ENCODE measurements around the gene SRSF12.

The SRSF12 gene

DNA sequence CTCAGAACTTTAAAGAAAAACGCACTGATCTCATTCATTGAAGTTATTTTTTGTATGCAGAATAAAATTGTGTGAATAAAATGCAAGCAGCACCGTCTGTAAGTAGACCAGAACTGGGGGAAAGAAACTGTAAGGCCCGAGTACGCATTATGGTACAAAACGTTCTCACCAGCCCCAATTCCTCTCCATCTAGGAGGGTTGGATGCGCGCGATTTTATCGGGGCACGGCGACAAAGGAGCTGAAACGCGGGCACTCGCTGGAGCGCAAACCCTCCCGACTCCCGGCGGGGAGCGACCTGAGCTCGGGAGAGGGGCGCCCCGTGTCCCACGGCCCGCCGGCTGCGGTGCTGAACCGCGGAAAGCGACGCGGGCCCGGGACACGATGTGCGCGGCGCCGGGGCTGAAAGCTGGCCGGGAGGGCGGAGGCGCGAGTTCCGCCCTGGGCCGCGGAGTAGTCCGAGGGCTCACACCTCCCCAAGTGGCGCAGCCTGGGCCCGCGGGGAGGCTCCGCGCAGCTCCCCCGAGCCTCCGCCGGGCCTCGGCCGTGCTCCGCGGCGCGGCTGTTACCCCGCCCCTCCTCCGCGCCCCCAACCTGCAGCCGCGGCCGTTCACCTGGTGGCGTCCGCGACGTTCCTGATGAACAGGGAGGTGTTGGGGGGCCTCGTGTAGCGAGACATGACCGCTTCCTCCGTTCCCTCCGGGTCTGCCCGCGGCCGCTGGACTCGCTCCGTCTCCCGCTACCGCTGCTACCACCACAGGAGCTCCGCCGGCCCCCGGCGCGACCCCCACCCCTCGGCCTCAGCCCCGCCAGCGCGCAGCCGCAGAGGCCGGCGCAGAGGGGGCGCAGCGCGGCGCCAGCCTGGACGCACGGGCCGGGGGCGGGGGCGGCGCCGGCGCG lies at the start of gene SRSF12:
Gene SRSF12, minus strand, starts transcription at position 861 of the 898 bp plus-strand sequence. Its CDS starts 184 bp downstream, at position 677.
- peak; percentile 7 for DNase-seq

DNA sequence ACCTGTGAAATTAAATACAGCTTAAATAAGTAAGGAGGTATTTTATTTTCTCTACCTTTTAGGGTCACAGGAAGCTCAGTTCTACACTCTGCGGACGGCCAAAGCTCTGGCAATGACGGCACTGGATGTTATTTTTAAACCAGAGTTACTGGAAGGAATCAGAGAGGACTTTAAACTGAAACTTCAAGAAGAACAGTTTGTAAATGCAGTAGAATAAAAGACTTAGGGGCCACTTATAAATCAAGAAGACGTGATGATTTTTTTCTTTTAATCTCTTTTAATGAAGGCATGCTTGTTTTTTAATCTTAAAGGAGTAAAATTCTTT lies 44.1 kb upstream of the SRSF12 start:
- DNase-seq: no peak

GRCh38 chr6:89161326-89162046 lies 43.6 kb upstream of the SRSF12 start:
- DNase-seq: no peak

- no peak for DNase-seq
These were observed 42.6 kb upstream of the SRSF12 start for GRCh38 chr6:89160331-89161092.

- no peak for DNase-seq
These were observed 36.3 kb upstream of the SRSF12 start for GRCh38 chr6:89154131-89154530.

DNA sequence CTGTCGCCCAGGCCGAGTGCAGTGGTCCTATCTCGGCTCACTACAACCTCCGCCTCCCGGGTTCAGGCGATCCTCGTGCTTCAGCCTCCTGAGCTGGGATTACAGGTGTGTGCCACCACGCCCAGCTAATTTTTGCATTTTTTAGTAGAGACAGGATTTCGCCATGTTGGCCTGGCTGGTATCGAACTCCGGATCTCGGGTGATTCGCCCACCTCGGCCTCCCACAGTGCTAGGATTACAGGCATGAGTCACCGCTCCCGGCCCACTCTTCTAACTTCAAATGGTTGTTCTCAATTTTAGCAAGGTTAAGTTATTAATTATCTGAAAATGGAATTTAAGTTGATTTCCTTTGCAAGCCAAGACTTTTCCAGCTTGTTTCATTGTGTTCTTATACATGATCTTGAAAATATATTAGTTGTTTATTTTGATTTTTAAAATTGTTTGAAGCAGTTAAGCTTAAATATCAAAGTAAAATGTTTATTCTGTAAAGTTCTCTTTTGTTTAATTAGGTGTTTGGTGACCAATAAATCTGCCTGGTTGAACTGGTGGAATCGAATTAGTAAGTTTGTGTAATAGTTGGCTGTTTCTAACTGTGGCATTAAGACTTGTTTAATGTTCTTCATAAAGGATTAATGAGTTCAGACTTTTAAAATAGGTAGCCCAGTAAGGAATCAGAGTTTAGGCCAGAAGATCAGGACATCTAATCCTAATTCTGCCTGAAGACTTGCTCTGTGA lies 30.3 kb upstream of the SRSF12 start:
- peak; percentile 31 for DNase-seq

GRCh38 chr6:89146718-89147700 lies 29.1 kb upstream of the SRSF12 start:
- peak; percentile 26 for DNase-seq

DNA sequence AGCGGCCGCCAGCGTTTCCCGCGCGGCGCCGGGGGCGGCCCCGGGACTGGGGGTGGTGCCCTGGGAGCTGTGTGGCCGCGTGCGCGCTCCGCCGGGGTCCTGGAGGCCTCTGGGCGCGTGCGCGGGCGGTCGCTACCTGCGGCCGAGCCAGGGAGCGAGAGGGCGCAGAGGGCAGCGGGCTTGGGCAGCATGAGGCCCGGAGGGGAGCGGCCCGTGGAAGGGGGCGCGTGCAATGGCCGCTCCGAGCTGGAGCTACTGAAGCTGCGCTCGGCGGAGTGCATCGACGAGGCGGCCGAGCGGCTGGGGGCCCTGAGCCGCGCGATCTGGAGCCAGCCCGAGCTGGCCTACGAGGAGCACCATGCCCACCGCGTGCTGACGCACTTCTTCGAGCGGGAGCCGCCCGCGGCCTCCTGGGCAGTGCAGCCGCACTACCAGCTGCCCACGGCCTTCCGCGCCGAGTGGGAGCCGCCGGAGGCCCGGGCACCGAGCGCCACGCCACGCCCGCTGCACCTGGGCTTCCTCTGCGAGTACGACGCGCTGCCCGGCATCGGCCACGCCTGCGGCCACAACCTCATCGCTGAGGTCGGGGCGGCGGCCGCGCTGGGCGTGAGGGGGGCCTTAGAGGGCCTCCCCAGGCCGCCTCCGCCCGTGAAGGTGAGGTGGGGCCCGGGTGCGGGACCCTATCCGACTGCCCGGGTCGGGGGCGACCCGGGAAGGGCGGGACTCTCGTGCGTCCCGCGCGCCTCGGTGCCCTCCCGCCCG lies 28.3 kb upstream of the SRSF12 start, which contains the start of gene PM20D2:
Gene PM20D2, plus strand, starts transcription at position 100 of the 762 bp plus-strand sequence. Its CDS starts 90 bp downstream, at position 190.
- DNase-seq: peak; percentile 48

- DNase-seq: peak; percentile 20
These were observed 27.5 kb upstream of the SRSF12 start for GRCh38 chr6:89145091-89145955.

- no peak for DNase-seq
These were observed 26.6 kb upstream of the SRSF12 start for GRCh38 chr6:89144354-89144906.

DNA sequence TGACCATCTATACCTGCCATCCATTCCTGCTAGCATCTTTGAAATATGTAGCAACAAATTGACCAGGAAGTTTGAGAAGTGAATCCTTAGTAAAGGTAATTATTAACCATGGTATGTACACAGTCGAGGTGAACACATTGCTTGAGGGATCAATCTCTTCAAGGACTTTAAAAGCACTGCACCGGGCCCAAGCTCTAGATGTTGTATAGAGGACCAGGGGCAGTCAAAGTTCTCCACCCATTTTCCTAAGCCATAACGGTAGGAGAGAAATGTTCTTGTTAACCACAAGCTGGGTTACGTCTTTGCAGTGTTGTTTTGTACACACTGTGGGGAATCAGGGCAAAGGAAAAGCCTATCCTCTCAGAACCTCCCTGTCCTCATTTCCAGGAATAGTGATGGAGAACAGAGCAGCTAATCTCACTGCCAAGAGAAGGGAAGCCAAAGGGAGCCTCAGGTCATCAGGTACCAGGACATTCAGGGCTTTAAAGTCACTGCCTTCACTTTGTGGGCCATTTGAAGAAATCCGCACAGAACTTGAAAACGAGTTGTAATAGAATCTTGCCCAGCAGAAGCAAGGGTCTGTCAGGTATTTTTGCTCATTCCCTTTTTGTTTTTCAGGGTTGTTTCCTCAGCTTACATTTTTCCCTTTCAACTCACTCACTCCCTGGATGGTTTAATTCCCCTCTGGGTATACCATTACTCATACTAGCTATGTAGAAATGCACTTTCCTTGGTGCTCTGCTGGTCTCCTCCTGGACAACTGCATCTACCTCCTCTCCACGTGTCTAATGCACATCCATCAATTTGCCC lies 22.7 kb upstream of the SRSF12 start:
- DNase-seq: no peak

DNA sequence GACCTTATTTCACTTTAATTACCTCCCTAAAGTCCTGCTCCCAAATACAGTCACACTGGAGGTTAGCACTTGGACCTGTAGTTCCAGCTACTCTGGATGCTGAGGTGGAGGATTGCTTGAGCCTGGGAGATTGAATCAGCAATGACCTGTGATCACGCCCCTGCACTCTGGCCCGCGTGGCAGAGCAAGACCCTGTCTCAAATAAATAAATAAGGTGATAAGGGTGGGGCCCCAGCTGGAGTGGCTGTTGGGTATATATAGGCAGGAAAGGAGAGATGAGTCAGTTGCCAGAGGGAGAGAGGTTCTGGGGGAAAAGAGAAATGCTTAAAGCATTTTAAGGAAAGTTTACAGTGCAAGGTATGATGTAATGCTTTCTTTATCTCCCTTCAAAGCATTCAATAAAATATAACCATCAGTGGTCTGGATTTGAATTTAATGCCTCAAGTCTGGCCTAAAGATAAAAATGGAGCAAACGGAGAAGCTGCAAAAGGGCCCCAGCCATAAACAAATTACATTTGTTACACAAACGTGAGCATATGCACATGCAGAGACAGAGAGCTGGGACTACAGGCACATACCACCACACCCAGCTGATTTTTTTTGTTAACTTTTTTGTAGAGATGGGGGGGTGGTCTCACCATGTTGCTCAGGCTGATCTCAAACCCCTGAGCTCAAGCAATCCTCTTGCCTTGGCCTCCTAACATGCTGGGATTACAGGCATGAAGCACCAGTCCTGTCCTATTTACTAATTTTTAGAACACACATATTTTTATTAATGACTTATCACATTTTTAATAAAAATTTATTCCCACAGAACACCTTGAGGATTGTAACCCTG lies 21.9 kb upstream of the SRSF12 start:
- no peak for DNase-seq

DNA sequence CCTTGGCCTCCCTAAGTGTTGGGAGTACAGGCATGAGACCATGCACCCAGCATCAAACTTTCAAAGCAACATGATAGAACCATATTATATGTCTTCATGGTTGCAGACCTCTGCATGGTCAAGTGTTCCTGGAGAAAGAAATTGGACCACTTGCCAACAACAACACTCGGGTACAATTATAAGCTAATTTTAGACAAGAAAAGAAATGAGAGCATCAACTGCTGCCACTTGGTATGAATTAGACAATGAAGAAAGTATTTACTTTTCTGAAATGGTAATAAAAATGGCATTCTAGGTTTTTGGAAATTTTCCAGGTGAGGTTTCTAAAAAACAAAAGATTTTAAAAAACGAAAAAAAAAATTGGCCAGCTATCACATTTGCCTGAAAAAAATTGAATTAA lies 20.3 kb upstream of the SRSF12 start:
- DNase-seq: no peak

- no peak for DNase-seq
These were observed 16.9 kb upstream of the SRSF12 start for GRCh38 chr6:89134723-89135122.

DNA sequence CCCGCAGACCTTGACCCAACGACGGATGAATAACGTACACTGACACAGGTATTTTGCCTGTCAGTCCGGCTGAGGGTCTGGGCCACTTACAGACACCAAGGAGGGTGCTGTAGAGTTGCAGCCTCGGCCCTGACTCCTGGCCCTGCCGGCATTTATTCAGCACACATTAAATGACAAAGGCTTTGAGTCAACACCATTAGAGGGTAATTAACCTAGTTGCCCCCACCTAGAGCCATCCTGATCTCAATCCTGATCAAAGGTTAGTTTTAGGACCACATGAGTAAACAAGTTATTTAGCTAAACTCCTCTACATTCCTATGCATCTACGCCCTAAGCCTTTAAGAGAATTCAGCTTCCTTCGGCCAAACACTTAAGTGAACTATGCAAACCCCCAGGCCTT lies 16.1 kb upstream of the SRSF12 start:
- DNase-seq: no peak

GRCh38 chr6:89132057-89132456 lies 14.2 kb upstream of the SRSF12 start:
- no peak for DNase-seq

DNA sequence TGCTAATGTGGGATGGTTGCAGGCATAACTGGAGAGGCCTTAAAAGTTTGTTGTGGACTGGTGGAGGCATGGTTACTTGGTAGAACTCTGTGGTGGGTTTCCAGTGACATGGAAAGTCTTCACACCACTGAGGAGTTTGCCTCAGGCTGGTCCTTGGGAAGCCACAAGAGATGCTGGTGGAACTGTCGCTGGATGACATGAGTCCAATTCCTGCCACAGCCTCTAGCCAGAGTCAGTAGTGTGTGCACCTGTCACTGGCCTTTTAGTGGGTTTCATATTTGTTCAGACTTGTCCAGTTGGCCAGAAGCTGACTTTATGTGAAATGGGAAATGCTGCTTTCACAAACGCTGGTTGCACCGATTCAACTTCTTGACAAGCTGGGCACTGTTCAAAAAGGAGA lies 13.7 kb upstream of the SRSF12 start:
- no peak for DNase-seq

Measured in stimulated activated naive CD4-positive, alpha-beta T cell treated with Interleukin-2 at 50 U/mL for 16 hours (primary cell).